Left lung (tissue), 10 donors: ENCODE measurements around the gene JPT1. TPM values are rescaled to one million over a fixed set of nuclear protein-coding genes. Genes with fewer than 3 reads are reported as not detected.
A peak's percentile ranks its signal among the peaks of the same experiment; 100 is the strongest.

Experiments
- ATAC-seq: fragments of 200-7000 bp; cut with Tn5 transposase; one replicate; pipeline ENCODE4 v1.9.1; 2020; ENCODE audit warnings: moderate library complexity
- DNase-seq, 4 donors: peaks; one replicate each; pipeline ENCODE4 v3.0.0-alpha.2; 2013 to 2020
- H3K27ac ChIP-seq, 2 donors: fragments of 200-600 bp; sonication (generic) in 1 of 2; one replicate each; pipeline versions ENCODE4 v1.5.0 to v1.8.0; 2020 to 2021
- H3K27me3 ChIP-seq, 2 donors: fragments of 200-600 bp; sonication (generic) in 1 of 2; one replicate each; pipeline versions ENCODE4 v1.5.0 to v1.8.0; 2020 to 2021
- H3K36me3 ChIP-seq, 2 donors: fragments of 200-600 bp; sonication (generic) in 1 of 2; one replicate each; pipeline versions ENCODE4 v1.5.0 to v1.8.0; 2020 to 2021
- H3K4me1 ChIP-seq, 2 donors: fragments of 200-600 bp; one replicate each; pipeline ENCODE4 v1.8.0; 2021
- H3K4me3 ChIP-seq, 2 donors: fragments of 200-600 bp; sonication (generic) in 1 of 2; one replicate each; pipeline versions ENCODE4 v1.5.0 to v1.8.0; 2020 to 2021; ENCODE audit warnings: mild to moderate bottlenecking in 1 of 2
- H3K9me3 ChIP-seq, 2 donors: fragments of 200-600 bp; sonication (generic) in 1 of 2; one replicate each; pipeline versions ENCODE4 v1.5.0 to v1.8.0; 2020 to 2021
- CTCF ChIP-seq, 2 donors: fragments of 200-600 bp; sonication (generic) in 1 of 2; IDR thresholded peaks; one replicate each; pipeline versions ENCODE4 v1.5.0 to v1.8.0; 2021; ENCODE audit warnings: antibody characterized with exemption in 2 of 2
- intact Hi-C, 2 donors: fragments of 100-400 bp; cut with DNase I; formaldehyde crosslinking; loops; one replicate each; pipeline versions ENCODE4 v1.11.2 to v1.14.2; 2022
- polyA plus RNA-seq, 6 donors: library from polyadenylated mRNA; unstranded; fragments of 120-200 nt; gene quantifications; one replicate each; pipeline ENCODE4 v1.2.1, GENCODE V29; 2013; ENCODE audit not compliant: insufficient read length in 6 of 6
- total RNA-seq, 2 donors: library from RNA; stranded (reverse); fragmentation: NEBNext Ultra II Directional; extraction: Animal tissue kit (Norgen Biotek cat#: 25700); gene quantifications; one replicate each; pipeline ENCODE4 v1.2.1, GENCODE V29; 2021
- donor health status: DM: no; HTN: yes; CAD: no.
- donor health status: DM: no; HTN: no; CAD: no.

Gene JPT1
- total and polyA plus RNA-seq, 8 donors = 65.0 to 115 (median 87.9) TPM

GRCh38 chr17:75103601-75104554, 50.4 kb downstream of the JPT1 start:
- no peak for DNase-seq
- H3K4me1 ChIP-seq = peaks cover under 1 to 31% of the 10 kb centered on the region in 2 donors
- H3K27ac ChIP-seq = no peak overlapping the region
- ATAC-seq = peak; percentile 71
- TF ChIP-seq CTCF (IDR thresholded peaks at IDR 0.05) = no peak
- no peaks in the 10 kb centered on the region for H3K9me3 ChIP-seq
- H3K27me3 ChIP-seq = no peaks in the 10 kb centered on the region
- peaks cover 0 to 50% of the 10 kb centered on the region in 2 donors for H3K36me3 ChIP-seq
- H3K4me3 ChIP-seq = no peak overlapping the region
- intact Hi-C loops = no loop called here

GRCh38 chr17:75102385-75102821, 51.9 kb downstream of the JPT1 start:
- H3K36me3 ChIP-seq = peaks cover 0 to 63% of the 10 kb centered on the region in 2 donors
- H3K4me3 ChIP-seq = no peak overlapping the region
- no peaks in the 10 kb centered on the region for H3K9me3 ChIP-seq
- no peaks in the 10 kb centered on the region for H3K27me3 ChIP-seq
- intact Hi-C loops = no loop called here
- peaks cover 0 to 30% of the 10 kb centered on the region in 2 donors for H3K4me1 ChIP-seq
- ATAC-seq (no peak), DNase-seq (no peak)
- H3K27ac ChIP-seq = peak overlapping the region in 1 of 2 donors; percentile 4
- no peak for TF ChIP-seq CTCF (IDR thresholded peaks at IDR 0.05)

- peaks cover 0 to 57% of the 10 kb centered on the region in 2 donors for H3K36me3 ChIP-seq
- H3K4me1 ChIP-seq = peaks cover 8 to 41% of the 10 kb centered on the region in 2 donors
- H3K4me3 ChIP-seq = no peak overlapping the region
- intact Hi-C loops = no loop called here
- no peaks in the 10 kb centered on the region for H3K27me3 ChIP-seq
- H3K27ac ChIP-seq = no peak overlapping the region
- no peaks in the 10 kb centered on the region for H3K9me3 ChIP-seq
- ATAC-seq = no peak
- no peak for TF ChIP-seq CTCF (IDR thresholded peaks at IDR 0.05)
- no peak for DNase-seq
Observed at GRCh38 chr17:75099881-75100595, 54.3 kb downstream of the JPT1 start.

GRCh38 chr17:75098861-75099260, 55.5 kb downstream of the JPT1 start:
- DNase-seq (no peak), ATAC-seq (no peak)
- Histone ChIP-seq H3K36me3 (peaks cover 0 to 55% of the 10 kb centered on the region in 2 donors), H3K27ac (no peak overlapping the region), H3K9me3 (no peaks in the 10 kb centered on the region), H3K4me3 (no peak overlapping the region), H3K4me1 (peaks cover 8 to 45% of the 10 kb centered on the region in 2 donors), H3K27me3 (no peaks in the 10 kb centered on the region)
- intact Hi-C loops = no loop called here
- TF ChIP-seq CTCF (IDR thresholded peaks at IDR 0.05) = no peak

- Histone ChIP-seq H3K27ac (no peak overlapping the region), H3K27me3 (no peaks in the 10 kb centered on the region), H3K4me1 (peaks cover 16 to 55% of the 10 kb centered on the region in 2 donors), H3K9me3 (no peaks in the 10 kb centered on the region), H3K4me3 (no peak overlapping the region), H3K36me3 (peaks cover 0 to 53% of the 10 kb centered on the region in 2 donors)
- DNase-seq (no peak), ATAC-seq (no peak)
- intact Hi-C loops = no loop called here
- no peak for TF ChIP-seq CTCF (IDR thresholded peaks at IDR 0.05)
Observed at GRCh38 chr17:75097865-75098264, 56.4 kb downstream of the JPT1 start.
